Suprapubic skin (tissue), 3 donors: ENCODE measurements around the gene NSDHL.

Experiments
- POLR2AphosphoS5 ChIP-seq, 3 donors: sonication (generic); formaldehyde crosslinking; IDR thresholded peaks; one replicate each; pipeline ENCODE4 v1.6.1; 2017; ENCODE audit warnings: antibody characterized with exemption in 3 of 3
- TF ChIP-seq, protein P1 (sequence below), 2 donors: fragments of 200-600 bp in 1 of 2; fragments of 450-650 bp in 1 of 2; sonication (generic) in 1 of 2; IDR thresholded peaks; one replicate each; pipeline ENCODE4 v1.5.1; 2016 to 2019; ENCODE audit warnings: antibody characterized with exemption in 2 of 2, mild to moderate bottlenecking in 1 of 2, moderate library complexity in 1 of 2

DNA sequence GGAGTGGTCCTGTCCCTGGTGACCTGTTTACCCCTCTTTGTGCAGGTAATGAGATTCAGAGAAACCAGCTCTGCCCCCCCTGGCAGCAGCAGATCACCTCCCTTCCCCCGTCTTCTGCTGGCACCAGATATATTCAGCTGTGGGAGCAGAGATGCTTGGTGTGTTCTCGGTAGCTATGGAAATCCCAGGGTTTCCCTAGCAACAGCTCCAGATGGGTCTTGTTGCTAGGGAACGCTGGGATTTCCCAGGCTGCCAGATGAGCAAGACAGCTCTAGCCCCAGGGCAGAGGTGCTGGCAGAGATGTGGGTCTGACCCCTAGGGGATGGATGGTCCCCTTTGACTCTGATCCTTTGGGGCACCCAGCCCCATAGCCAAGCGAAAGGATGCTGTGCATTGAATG, 20.5 kb upstream of the NSDHL start:
- TF ChIP-seq, protein P1, sequence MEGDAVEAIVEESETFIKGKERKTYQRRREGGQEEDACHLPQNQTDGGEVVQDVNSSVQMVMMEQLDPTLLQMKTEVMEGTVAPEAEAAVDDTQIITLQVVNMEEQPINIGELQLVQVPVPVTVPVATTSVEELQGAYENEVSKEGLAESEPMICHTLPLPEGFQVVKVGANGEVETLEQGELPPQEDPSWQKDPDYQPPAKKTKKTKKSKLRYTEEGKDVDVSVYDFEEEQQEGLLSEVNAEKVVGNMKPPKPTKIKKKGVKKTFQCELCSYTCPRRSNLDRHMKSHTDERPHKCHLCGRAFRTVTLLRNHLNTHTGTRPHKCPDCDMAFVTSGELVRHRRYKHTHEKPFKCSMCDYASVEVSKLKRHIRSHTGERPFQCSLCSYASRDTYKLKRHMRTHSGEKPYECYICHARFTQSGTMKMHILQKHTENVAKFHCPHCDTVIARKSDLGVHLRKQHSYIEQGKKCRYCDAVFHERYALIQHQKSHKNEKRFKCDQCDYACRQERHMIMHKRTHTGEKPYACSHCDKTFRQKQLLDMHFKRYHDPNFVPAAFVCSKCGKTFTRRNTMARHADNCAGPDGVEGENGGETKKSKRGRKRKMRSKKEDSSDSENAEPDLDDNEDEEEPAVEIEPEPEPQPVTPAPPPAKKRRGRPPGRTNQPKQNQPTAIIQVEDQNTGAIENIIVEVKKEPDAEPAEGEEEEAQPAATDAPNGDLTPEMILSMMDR (IDR thresholded peaks at IDR 0.05) = no peak
- TF ChIP-seq POLR2AphosphoS5 (IDR thresholded peaks at IDR 0.05) = no peak
